CD4-positive, CD25-positive, alpha-beta regulatory T cell (primary cell): ENCODE results near the gene TULP4. TPM values are rescaled to one million over a fixed set of nuclear protein-coding genes. Genes with fewer than 3 reads are reported as not detected.
"Not testable (repeated sequence)": the region's sequence is repeated elsewhere in the genome, so short reads cannot be mapped to it uniquely, and the experiment has no call there.

ENCODE experiments used
- ATAC-seq, 2 donors: fragments of 150-1000 bp; cut with Tn5 transposase; one replicate each; pipeline ENCODE4 v1.10.0; 2021; ENCODE audit warnings: low read depth in 2 of 2, moderate number of reproducible peaks in 2 of 2, moderate library complexity in 1 of 2
- DNase-seq, 3 donors: peaks; one replicate each; pipeline versions ENCODE4 v3.0.0 to v3.0.0-alpha.2; 2012 to 2022; ENCODE audit warnings: mixed read lengths in 1 of 3
- H3K27ac ChIP-seq: one replicate; pipeline ENCODE4 v1.7.0; 2013; ENCODE audit warnings: mild to moderate bottlenecking, low read length; ENCODE audit not compliant: insufficient read depth, poor library complexity, severe bottlenecking
- H3K27me3 ChIP-seq: one replicate; pipeline ENCODE4 v1.7.0; 2013; ENCODE audit warnings: low read length; ENCODE audit not compliant: control insufficient read depth, insufficient read depth
- H3K36me3 ChIP-seq: one replicate; pipeline ENCODE4 v1.7.0; 2013; ENCODE audit warnings: mild to moderate bottlenecking, low read length, moderate library complexity; ENCODE audit not compliant: control insufficient read depth, insufficient read depth
- H3K4me1 ChIP-seq: 2 replicates; pipeline ENCODE4 v1.7.0; 2013; ENCODE audit warnings: mild to moderate bottlenecking, low read length; ENCODE audit not compliant: insufficient read depth, control insufficient read depth, poor library complexity, severe bottlenecking
- H3K4me3 ChIP-seq: one replicate; pipeline ENCODE4 v1.7.0; 2013; ENCODE audit warnings: low read depth, mild to moderate bottlenecking, low read length, moderate library complexity
- H3K9me3 ChIP-seq, 2 experiments: 1 replicate in 1 of 2; 2 replicates in 1 of 2; pipeline ENCODE4 v1.7.0; 2013; ENCODE audit warnings: low read length in 2 of 2, mild to moderate bottlenecking in 1 of 2, moderate library complexity in 1 of 2; ENCODE audit not compliant: control insufficient read depth in 2 of 2
- H3K27ac Mint-ChIP-seq, 3 donors: one replicate each; pipeline ENCODE4 v1.8.0; 2020 to 2022; ENCODE audit warnings: mild to moderate bottlenecking in 3 of 3, mixed read lengths in 3 of 3, moderate library complexity in 2 of 3
- H3K27me3 Mint-ChIP-seq: one replicate; pipeline ENCODE4 v1.8.0; 2022; ENCODE audit warnings: mild to moderate bottlenecking, mixed read lengths
- H3K36me3 Mint-ChIP-seq: one replicate; pipeline ENCODE4 v1.8.0; 2020; ENCODE audit warnings: mixed read lengths
- H3K4me1 Mint-ChIP-seq, 4 donors: one replicate each; pipeline ENCODE4 v1.8.0; 2020 to 2022; ENCODE audit warnings: mixed read lengths in 4 of 4, mild to moderate bottlenecking in 1 of 4
- H3K4me3 Mint-ChIP-seq, 4 donors: one replicate each; pipeline ENCODE4 v1.8.0; 2020 to 2022; ENCODE audit warnings: mild to moderate bottlenecking in 4 of 4, mixed read lengths in 4 of 4, moderate library complexity in 3 of 4
- H3K9me3 Mint-ChIP-seq, 7 donors: one replicate each; pipeline ENCODE4 v1.8.0; 2020 to 2022; ENCODE audit warnings: mixed read lengths in 7 of 7, mild to moderate bottlenecking in 3 of 7, moderate library complexity in 2 of 7
- polyA plus RNA-seq, 4 donors: library from polyadenylated mRNA; unstranded; fragments of 300-500 nt; fragmentation: Illumina TruSeq; gene quantifications; one replicate each; pipeline ENCODE4 v1.2.3, GENCODE V29; 2021
- total RNA-seq: library from RNA; stranded (reverse); gene quantifications from one replicate; pipeline ENCODE4 v1.2.3, GENCODE V29; 2022

Gene TULP4
- total and polyA plus RNA-seq, 5 donors from 2014 or later: 43.3 to 158 (median 56.0) TPM

DNA sequence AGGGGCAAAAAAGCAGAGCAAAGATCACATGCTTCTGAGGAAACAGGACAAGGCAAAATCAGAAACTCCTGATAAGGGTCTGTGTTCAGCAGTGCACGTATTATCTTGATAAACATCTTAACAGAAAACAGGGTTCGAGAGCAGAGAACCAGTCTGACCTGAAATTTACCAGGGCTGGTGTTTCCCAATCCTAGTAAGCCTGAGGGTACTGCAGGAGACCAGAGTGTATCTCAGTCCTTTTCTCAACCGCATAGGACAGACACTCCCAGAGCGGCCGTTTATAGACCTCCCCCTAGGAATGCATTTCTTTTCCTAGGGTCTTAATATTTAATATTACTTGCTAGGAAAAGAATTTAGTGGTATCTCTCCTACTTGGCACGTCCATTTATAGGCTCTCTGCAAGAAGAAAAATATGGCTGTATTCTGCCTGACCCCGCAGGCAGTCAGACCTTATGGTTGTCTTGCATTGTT lies 15.4 kb upstream of the TULP4 start:
- H3K27me3 Mint-ChIP-seq, H3K4me3 ChIP-seq, H3K27me3 ChIP-seq, ATAC-seq, H3K27ac Mint-ChIP-seq, H3K27ac ChIP-seq, DNase-seq: not testable (repeated sequence)
- Mint-ChIP-seq H3K4me1 (peaks cover 18 to 30% (median 25%) of the 10 kb centered on the region in 4 donors), H3K4me3 (peak overlapping the region in 1 of 4 donors; percentile 35), H3K9me3 (peaks cover 0 to 19% (median 6%) of the 10 kb centered on the region in 7 donors), H3K36me3 (peaks cover 44% of the 10 kb centered on the region)
- Histone ChIP-seq H3K9me3 (peaks cover 6 to 12% of the 10 kb centered on the region in 2 experiments), H3K4me1 (peaks cover 13% of the 10 kb centered on the region), H3K36me3 (peaks cover 14% of the 10 kb centered on the region)

DNA sequence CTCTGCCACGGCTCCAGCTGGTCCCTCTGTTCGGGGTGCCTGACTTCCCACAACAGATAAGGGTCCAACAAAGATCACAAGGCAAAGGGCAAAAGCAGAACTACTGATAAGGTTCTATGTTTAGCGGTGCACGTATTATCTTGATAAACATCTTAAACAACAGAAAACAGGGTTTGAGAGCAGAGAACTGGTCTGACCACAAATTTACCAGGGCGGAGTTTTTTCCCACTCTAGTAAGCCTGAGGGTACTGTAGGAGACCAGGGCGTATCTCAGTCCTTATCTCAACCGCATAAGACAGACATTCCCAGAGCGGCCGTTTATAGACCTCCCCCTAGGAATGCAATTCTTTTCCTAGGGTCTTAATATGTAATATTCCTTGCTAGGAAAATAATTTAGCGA lies 14.6 kb upstream of the TULP4 start:
- not testable (repeated sequence) for H3K4me3 Mint-ChIP-seq, H3K27ac ChIP-seq, H3K27me3 ChIP-seq, DNase-seq, H3K27ac Mint-ChIP-seq, H3K27me3 Mint-ChIP-seq, H3K4me1 ChIP-seq, ATAC-seq, H3K4me3 ChIP-seq
- Mint-ChIP-seq H3K9me3 (peaks cover 0 to 19% (median 6%) of the 10 kb centered on the region in 7 donors), H3K4me1 (peaks cover 12 to 23% (median 19%) of the 10 kb centered on the region in 4 donors), H3K36me3 (peaks cover 44% of the 10 kb centered on the region)
- peaks cover 6 to 12% of the 10 kb centered on the region in 2 experiments for H3K9me3 ChIP-seq
- peaks cover 14% of the 10 kb centered on the region for H3K36me3 ChIP-seq

DNA sequence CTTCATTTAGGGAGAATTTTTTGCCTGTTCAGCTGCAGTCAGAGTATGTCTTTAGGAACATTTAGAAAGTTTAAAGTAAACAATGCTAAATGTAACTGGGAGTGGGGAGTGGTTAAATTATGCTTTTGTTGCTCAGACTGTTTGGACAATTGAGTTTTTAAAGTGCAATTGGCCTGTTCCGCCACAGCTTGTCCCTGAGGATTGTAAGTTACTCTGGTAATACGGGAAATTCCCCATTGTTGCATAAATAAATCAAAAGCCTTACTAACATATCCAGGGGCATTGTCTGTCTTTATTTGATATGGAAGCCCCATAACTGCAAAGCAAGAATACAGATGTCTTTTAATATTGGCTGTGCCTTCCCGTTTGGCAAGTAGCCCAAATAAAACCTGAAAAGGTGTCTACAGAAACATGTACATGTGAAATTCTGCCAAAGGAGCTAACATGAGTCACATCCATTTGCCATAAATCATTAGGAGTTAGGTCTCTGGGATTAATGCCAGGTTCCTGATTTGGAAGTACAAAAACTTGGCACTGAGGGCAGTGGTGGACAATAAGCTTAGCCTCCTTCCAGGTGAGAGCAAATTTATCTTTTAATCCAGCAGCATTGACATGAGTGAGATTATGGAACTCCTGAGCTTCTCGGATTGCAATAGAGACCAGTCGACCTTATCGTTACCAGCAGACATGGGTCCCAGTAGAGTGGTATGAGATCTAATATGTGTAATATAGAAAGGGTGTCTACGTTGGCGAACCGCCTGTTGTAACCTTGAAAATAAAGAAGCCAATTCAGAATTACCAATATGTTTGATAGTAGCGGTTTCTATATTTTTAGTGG lies 11.7 kb upstream of the TULP4 start:
- Mint-ChIP-seq H3K36me3 (peaks cover 43% of the 10 kb centered on the region), H3K27ac (peak overlapping the region in 1 of 3 donors; percentile 35)

DNA sequence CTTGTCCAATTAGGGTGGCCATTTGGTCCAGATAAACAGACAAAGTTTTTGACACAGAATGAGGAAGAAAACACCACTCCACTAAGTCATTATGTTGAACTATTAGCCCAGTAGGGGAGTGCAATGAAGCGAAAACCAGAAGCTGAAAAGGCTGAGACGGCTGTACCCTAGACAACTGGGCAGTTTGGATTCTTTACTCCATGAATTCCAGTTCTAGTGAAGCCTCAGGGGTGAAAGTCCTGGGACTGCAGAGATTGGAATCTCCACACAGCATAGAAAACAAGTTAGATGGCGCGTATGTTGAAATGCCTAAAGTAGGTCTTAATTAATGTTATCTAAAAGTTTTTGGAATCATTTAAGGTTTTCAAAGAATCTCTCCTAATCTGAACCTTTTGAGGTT lies 10.7 kb upstream of the TULP4 start:
- H3K4me1 Mint-ChIP-seq: peaks cover 10 to 26% (median 20%) of the 10 kb centered on the region in 4 donors
- H3K27me3 Mint-ChIP-seq, DNase-seq, H3K4me3 Mint-ChIP-seq, ATAC-seq, H3K27ac Mint-ChIP-seq, H3K4me1 ChIP-seq, H3K4me3 ChIP-seq, H3K9me3 ChIP-seq, H3K27ac ChIP-seq, H3K27me3 ChIP-seq, H3K36me3 ChIP-seq: not testable (repeated sequence)
- peaks cover 0 to 12% (median 2%) of the 10 kb centered on the region in 7 donors for H3K9me3 Mint-ChIP-seq
- H3K36me3 Mint-ChIP-seq: peaks cover 39% of the 10 kb centered on the region

More for the DNA sequence above, 11.7 kb upstream of the TULP4 start:
- H3K4me3 ChIP-seq, DNase-seq, H3K27me3 ChIP-seq, ATAC-seq, H3K27ac ChIP-seq, H3K4me3 Mint-ChIP-seq, H3K4me1 ChIP-seq, H3K27me3 Mint-ChIP-seq: not testable (repeated sequence)
- Histone ChIP-seq H3K9me3 (peaks cover 6 to 12% of the 10 kb centered on the region in 2 experiments), H3K36me3 (peaks cover 13% of the 10 kb centered on the region)
- H3K4me1 Mint-ChIP-seq: peaks cover 6 to 28% (median 22%) of the 10 kb centered on the region in 4 donors
- H3K9me3 Mint-ChIP-seq: peaks cover 0 to 19% (median 6%) of the 10 kb centered on the region in 7 donors

DNA sequence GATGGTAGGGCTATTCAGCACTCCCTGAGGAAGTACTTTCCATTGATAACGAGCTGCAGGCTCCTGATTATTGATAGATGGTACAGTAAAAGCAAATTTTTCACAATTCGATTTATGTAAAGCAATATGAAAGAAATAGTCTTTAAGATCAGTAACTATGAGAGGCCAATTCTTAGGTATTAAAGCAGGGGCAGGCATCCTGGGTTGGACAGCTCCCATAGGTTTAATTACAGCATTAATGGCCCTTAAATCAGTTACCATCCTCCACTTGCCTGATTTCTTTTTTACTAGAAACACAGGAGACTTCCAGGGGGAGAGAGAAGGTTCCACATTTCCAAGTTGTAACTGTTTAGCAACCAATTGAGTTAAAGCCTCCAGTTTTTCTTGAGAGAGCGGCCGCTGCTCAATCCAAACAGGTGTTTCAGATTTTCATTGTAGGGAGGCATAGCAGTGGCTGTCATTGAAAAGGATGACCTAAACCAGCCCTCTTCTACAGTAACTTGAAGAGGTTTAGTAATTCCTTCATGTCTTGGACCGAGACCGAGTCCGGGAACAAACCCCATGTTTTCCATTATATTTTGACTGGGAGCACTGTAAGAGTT lies 10.0 kb upstream of the TULP4 start:
- H3K27me3 ChIP-seq, H3K9me3 Mint-ChIP-seq, ATAC-seq, H3K4me1 ChIP-seq, H3K4me3 ChIP-seq, H3K36me3 ChIP-seq, H3K27me3 Mint-ChIP-seq, DNase-seq, H3K9me3 ChIP-seq, H3K4me3 Mint-ChIP-seq, H3K27ac Mint-ChIP-seq, H3K27ac ChIP-seq: not testable (repeated sequence)
- H3K36me3 Mint-ChIP-seq: peaks cover 38% of the 10 kb centered on the region
- H3K4me1 Mint-ChIP-seq: peaks cover 10 to 25% (median 20%) of the 10 kb centered on the region in 4 donors

DNA sequence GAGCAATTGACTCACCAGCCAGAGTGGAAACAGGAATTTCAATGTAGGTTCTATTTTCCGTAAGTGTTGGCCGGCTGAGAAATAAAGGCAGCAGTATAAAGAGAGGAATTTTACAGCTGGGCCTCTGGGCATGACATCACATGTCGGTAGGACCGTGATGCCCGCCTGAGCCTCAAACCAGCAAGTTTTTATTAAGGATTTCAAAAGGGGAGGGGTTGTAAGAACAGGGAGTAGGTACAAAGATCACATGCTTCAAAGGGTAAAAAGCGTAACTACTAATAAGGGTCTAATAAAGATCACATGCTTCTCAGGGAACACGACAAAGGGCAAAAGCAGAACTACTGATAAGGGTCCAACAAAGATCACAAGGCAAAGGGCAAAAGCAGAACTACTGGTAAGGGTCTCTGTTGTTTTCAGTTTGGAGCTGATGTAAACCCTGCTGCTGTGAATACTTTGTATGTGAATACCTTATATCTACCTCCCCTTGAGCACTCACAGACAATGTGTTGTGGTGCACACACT lies 9.0 kb upstream of the TULP4 start:
- H3K36me3 ChIP-seq: peaks cover 3% of the 10 kb centered on the region
- H3K27me3 Mint-ChIP-seq: no peaks in the 10 kb centered on the region
- ATAC-seq: no peak
- H3K4me1 ChIP-seq: no peaks in the 10 kb centered on the region
- peaks cover 10 to 25% (median 20%) of the 10 kb centered on the region in 4 donors for H3K4me1 Mint-ChIP-seq
- no peak for DNase-seq
- no peaks in the 10 kb centered on the region for H3K9me3 ChIP-seq
- H3K4me3 Mint-ChIP-seq: no peak overlapping the region
- H3K36me3 Mint-ChIP-seq: peaks cover 37% of the 10 kb centered on the region
- H3K27ac ChIP-seq: no peak overlapping the region
- H3K4me3 ChIP-seq: no peak overlapping the region
- no peaks in the 10 kb centered on the region for H3K27me3 ChIP-seq
- H3K9me3 Mint-ChIP-seq: peaks cover 0 to 4% (median 0%) of the 10 kb centered on the region in 7 donors
- peak overlapping the region in 1 of 3 donors; percentile 74 for H3K27ac Mint-ChIP-seq

DNA sequence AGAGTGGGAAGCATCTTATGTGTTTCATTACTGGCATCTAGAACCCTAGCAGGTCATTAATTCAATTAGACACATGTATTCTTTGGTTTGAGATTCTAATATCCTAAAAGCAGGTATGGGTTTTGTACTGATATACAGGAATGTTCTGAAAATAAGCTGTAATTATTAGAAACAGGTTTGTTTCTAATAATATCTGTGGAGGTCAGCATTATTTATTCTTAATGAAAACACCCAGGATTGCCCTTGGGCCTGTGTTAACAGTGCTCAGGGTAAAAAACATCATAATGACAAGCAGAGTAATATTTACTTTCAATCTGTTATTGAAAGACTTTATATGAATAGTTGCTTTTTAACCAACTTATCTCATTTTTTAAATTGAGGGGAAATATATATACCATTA lies 8.0 kb upstream of the TULP4 start:
- H3K27me3 ChIP-seq: no peaks in the 10 kb centered on the region
- H3K27me3 Mint-ChIP-seq: no peaks in the 10 kb centered on the region
- H3K4me1 ChIP-seq: no peaks in the 10 kb centered on the region
- DNase-seq (no peak), ATAC-seq (no peak)
- no peaks in the 10 kb centered on the region for H3K9me3 ChIP-seq
- H3K27ac ChIP-seq: no peak overlapping the region
- H3K4me3 ChIP-seq: no peak overlapping the region
- H3K36me3 ChIP-seq: peaks cover 3% of the 10 kb centered on the region
- no peak overlapping the region for H3K27ac Mint-ChIP-seq
- peaks cover 30% of the 10 kb centered on the region for H3K36me3 Mint-ChIP-seq
- no peak overlapping the region for H3K4me3 Mint-ChIP-seq
- peaks cover 10 to 25% (median 18%) of the 10 kb centered on the region in 4 donors for H3K4me1 Mint-ChIP-seq
- H3K9me3 Mint-ChIP-seq: no peaks in the 10 kb centered on the region
